T-cell (primary cell): ENCODE results near the gene ST7. TPM values are rescaled to one million over a fixed set of nuclear protein-coding genes. Genes with fewer than 3 reads are reported as not detected.

ENCODE experiments used
- ATAC-seq, 4 experiments: fragments of 200-7000 bp in 3 of 4; fragments of 150-1000 bp in 1 of 4; cut with Tn5 transposase; replicated peaks in 1 of 4; 1 replicate in 3 of 4; 2 replicates in 1 of 4; pipeline ENCODE4 v1.10.0; 2021; ENCODE audit warnings: moderate library complexity in 3 of 4, mild to moderate bottlenecking in 2 of 4, moderate number of reproducible peaks in 1 of 4
- CTCF ChIA-PET, 2 donors: fragments of 300-600 bp; sonication (Branson Sonifier 250); formaldehyde crosslinking; loops; one replicate each; lab custom pipeline; 2022; ENCODE audit warnings: antibody characterized with exemption in 2 of 2; lab: Charles Lee
- POLR2A ChIA-PET, 2 donors: fragments of 300-600 bp; sonication (Branson Sonifier 250); formaldehyde crosslinking; loops; one replicate each; lab custom pipeline; 2022; ENCODE audit warnings: antibody characterized with exemption in 2 of 2; lab: Charles Lee
- DNase-seq, 35 experiments: peaks; one replicate each; pipeline versions ENCODE4 v3.0.0 to v3.0.0-alpha.2; 2013 to 2023
- H3K27ac ChIP-seq: one replicate; pipeline ENCODE4 v1.5.1; 2013; ENCODE audit warnings: low read length
- H3K27me3 ChIP-seq, 2 experiments: replicated peaks in 1 of 2; 1 replicate in 1 of 2; 2 replicates in 1 of 2; pipeline versions ENCODE4 v1.6.1 to v1.7.0; 2013; ENCODE audit warnings: low read length in 1 of 2, mixed read lengths in 1 of 2; ENCODE audit not compliant: control insufficient read depth in 2 of 2, insufficient read depth in 2 of 2; ENCODE audit errors: extremely low read depth in 1 of 2
- H3K36me3 ChIP-seq, 2 donors: 1 replicate in 1 of 2; 2 replicates in 1 of 2; pipeline versions ENCODE4 v1.6.1 to v1.7.0; 2013; ENCODE audit warnings: low read length in 1 of 2; ENCODE audit not compliant: control insufficient read depth in 2 of 2, insufficient read depth in 1 of 2; ENCODE audit errors: extremely low read depth in 1 of 2
- H3K4me1 ChIP-seq, 2 experiments: 1 replicate in 1 of 2; 2 replicates in 1 of 2; pipeline versions ENCODE4 v1.6.1 to v1.7.0; 2013; ENCODE audit warnings: low read length in 2 of 2, mixed read lengths in 1 of 2; ENCODE audit not compliant: insufficient read depth in 2 of 2, control insufficient read depth in 1 of 2; ENCODE audit errors: extremely low read depth in 1 of 2
- H3K4me3 ChIP-seq, 2 donors: 1 replicate in 1 of 2; 2 replicates in 1 of 2; pipeline versions ENCODE4 v1.5.1 to v1.7.0; 2013; ENCODE audit warnings: mild to moderate bottlenecking in 2 of 2, low read length in 1 of 2, moderate library complexity in 1 of 2; ENCODE audit not compliant: control insufficient read depth in 1 of 2; ENCODE audit errors: extremely low read depth in 1 of 2
- H3K9me3 ChIP-seq: 2 replicates; pipeline ENCODE4 v1.7.0; 2013
- H3K27ac Mint-ChIP-seq, 2 donors: one replicate each; pipeline ENCODE4 v1.8.0; 2020 to 2021; ENCODE audit warnings: mild to moderate bottlenecking in 2 of 2, mixed read lengths in 2 of 2
- H3K27me3 Mint-ChIP-seq, 2 donors: one replicate each; pipeline ENCODE4 v1.8.0; 2021 to 2022; ENCODE audit warnings: mixed read lengths in 2 of 2
- H3K36me3 Mint-ChIP-seq: one replicate; pipeline ENCODE4 v1.8.0; 2021; ENCODE audit warnings: mixed read lengths
- H3K4me1 Mint-ChIP-seq, 3 donors: one replicate each; pipeline ENCODE4 v1.8.0; 2020 to 2022; ENCODE audit warnings: mixed read lengths in 3 of 3, mild to moderate bottlenecking in 1 of 3
- H3K4me3 Mint-ChIP-seq, 3 donors: one replicate each; pipeline ENCODE4 v1.8.0; 2020 to 2022; ENCODE audit warnings: mild to moderate bottlenecking in 3 of 3, mixed read lengths in 3 of 3, moderate library complexity in 3 of 3
- H3K9me3 Mint-ChIP-seq, 3 donors: one replicate each; pipeline ENCODE4 v1.8.0; 2020 to 2022; ENCODE audit warnings: mixed read lengths in 3 of 3
- WGBS: methylation state at CpG from one replicate; pipeline ENCODE4 v1.1.5; 2013; ENCODE audit warnings: missing lambda C conversion rate; ENCODE audit not compliant: insufficient coverage; 5-methylcytosine and 5-hydroxymethylcytosine counted together
- total RNA-seq, 35 experiments: library from RNA in 6 of 35; stranded (reverse) in 6 of 35; fragments of 120-200 nt in 1 of 35; gene quantifications; one replicate each; pipeline versions ENCODE4 v1.2.1 to v1.2.4 and lab custom pipeline; 2013 to 2026

The ST7 gene
- total RNA-seq, 5 donors from 2014 or later (not counting 1 experiment from before 2014, with no cell fraction given), result 3.3 to 6.1 (median 4.4) TPM

DNA sequence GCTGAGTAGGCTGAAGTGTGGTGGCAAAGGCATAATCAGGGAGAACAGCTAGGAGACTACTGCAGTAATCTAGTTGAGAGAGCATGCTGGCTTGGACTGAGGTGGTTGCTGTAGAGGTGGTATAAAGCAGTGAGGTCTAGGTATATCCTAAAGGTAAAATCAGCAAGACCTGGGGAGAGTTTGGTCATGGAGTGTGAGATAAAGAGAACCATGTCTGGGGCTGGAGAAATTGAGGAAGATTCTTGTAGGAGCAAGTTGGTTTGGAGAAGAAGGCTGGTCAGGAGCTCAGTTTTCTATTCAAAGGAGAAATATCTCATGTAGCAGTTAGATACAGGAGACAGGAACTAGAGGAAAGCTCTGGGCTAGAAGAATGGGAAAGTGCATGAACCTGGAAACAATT, 32.9 kb upstream of the ST7 start:
- no peak overlapping the region for H3K4me3 ChIP-seq
- no peaks in the 10 kb centered on the region for H3K27me3 Mint-ChIP-seq
- H3K4me1 ChIP-seq, result no peaks in the 10 kb centered on the region
- H3K9me3 ChIP-seq, result no peaks in the 10 kb centered on the region
- peaks cover 24% of the 10 kb centered on the region for H3K36me3 Mint-ChIP-seq
- POLR2A ChIA-PET, result no interaction called here
- no peaks in the 10 kb centered on the region for H3K27me3 ChIP-seq
- H3K27ac ChIP-seq, result no peak overlapping the region
- DNase-seq (no peak), ATAC-seq (no peak)
- H3K9me3 Mint-ChIP-seq, result no peaks in the 10 kb centered on the region
- peaks cover 6 to 19% of the 10 kb centered on the region in 2 donors for H3K36me3 ChIP-seq
- H3K4me1 Mint-ChIP-seq, result no peaks in the 10 kb centered on the region
- H3K27ac Mint-ChIP-seq, result no peak overlapping the region
- CTCF ChIA-PET, result interaction anchor here (0.6 to 1.5 kb wide), 3 partner anchors 12 to 205 kb away, joined by 3 to 4 read pairs (median 3); no protein-coding TSS in a partner anchor
- no peak overlapping the region for H3K4me3 Mint-ChIP-seq

DNA sequence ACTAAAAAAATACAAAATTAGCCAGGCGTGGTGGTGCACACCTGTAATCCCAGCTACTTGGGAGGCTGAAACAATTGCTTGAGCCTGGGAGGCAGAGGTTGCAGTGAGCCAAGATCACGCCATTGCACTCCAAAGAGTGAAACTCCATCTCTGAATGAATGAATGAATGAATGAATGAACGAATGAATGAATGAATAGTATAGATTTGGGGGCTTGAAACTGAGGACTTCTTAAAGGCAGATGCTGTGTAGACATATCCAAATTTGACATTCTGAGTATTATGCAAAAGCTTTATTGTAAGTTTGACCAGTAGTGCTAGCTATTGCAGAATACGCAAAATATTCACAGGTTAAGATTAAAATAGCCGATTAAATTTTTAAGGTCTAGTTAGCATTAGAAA, 30.8 kb upstream of the ST7 start:
- H3K9me3 ChIP-seq, result no peaks in the 10 kb centered on the region
- no peak overlapping the region for H3K27ac Mint-ChIP-seq
- H3K4me3 ChIP-seq, result no peak overlapping the region
- no peaks in the 10 kb centered on the region for H3K9me3 Mint-ChIP-seq
- no peak overlapping the region for H3K4me3 Mint-ChIP-seq
- no peaks in the 10 kb centered on the region for H3K4me1 ChIP-seq
- no peaks in the 10 kb centered on the region for H3K4me1 Mint-ChIP-seq
- peaks cover 18% of the 10 kb centered on the region for H3K36me3 Mint-ChIP-seq
- H3K27ac ChIP-seq, result no peak overlapping the region
- H3K27me3 Mint-ChIP-seq, result no peaks in the 10 kb centered on the region
- ATAC-seq (no peak), DNase-seq (no peak)
- H3K27me3 ChIP-seq, result no peaks in the 10 kb centered on the region
- ChIA-PET POLR2A (interaction anchor here in 1 of 2 donors (0.6 to 0.8 kb wide), 2 partner anchors 204 to 728 kb away, joined by 3 read pairs; no protein-coding TSS in a partner anchor), CTCF (no interaction called here)
- peaks cover 0 to 7% of the 10 kb centered on the region in 2 donors for H3K36me3 ChIP-seq
- 74% methylated on average over 4 of the region's 5 CpGs for WGBS

DNA sequence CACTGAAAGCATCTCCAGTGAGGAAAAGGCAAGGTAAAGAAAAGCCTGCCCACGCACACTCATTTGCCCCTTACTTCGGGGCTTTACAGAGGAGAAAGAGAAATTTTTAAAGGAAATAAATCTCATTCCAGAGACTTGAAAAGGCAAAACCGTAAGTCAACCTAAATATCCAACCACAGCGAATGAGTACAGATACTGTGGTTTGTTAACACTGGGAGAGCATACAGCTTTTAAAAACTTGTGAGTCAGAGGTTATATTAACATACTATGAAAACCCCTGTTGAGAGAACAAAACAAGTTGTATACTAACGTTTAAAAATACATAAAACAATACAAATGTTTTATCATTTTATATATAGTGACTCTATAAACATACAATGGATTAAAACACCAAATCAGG, 28.6 kb upstream of the ST7 start:
- ChIA-PET CTCF (interaction anchor here (0.7 to 1.0 kb wide), 3 partner anchors 8 to 28 kb away, joined by 3 to 4 read pairs (median 3); no protein-coding TSS in a partner anchor), POLR2A (no interaction called here)
- Mint-ChIP-seq H3K4me1 (no peaks in the 10 kb centered on the region), H3K36me3 (peaks cover 7% of the 10 kb centered on the region), H3K9me3 (no peaks in the 10 kb centered on the region), H3K4me3 (no peak overlapping the region), H3K27ac (no peak overlapping the region), H3K27me3 (no peaks in the 10 kb centered on the region)
- no CpG with 5 or more reads among the region's 5 CpGs for WGBS
- Histone ChIP-seq H3K27me3 (no peaks in the 10 kb centered on the region), H3K9me3 (no peaks in the 10 kb centered on the region), H3K4me3 (no peak overlapping the region), H3K27ac (no peak overlapping the region), H3K36me3 (no peaks in the 10 kb centered on the region), H3K4me1 (no peaks in the 10 kb centered on the region)
- DNase-seq (no peak), ATAC-seq (no peak)

DNA sequence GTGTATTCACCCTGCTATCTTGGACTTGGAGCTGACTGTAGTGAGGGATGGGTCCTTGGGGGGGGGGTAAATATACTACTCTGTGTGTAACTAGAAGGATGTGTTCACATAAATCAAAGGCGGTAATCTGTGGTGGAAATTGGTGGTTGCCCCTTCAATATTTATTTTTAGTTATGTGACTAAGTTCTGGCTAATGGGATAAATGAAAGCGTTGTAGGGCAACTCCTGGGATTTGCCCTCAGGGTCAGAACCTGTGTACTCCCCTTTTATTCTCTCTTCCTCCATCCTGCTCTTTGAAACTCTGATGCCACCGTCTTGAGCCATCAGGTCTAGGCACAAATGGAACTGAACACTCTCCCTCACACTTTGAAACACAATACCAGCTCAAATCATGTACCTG, 24.3 kb upstream of the ST7 start:
- peaks cover 0 to 4% of the 10 kb centered on the region in 2 experiments for H3K4me1 ChIP-seq
- WGBS, result 67% methylated on average over 1 of the region's 3 CpGs

DNA sequence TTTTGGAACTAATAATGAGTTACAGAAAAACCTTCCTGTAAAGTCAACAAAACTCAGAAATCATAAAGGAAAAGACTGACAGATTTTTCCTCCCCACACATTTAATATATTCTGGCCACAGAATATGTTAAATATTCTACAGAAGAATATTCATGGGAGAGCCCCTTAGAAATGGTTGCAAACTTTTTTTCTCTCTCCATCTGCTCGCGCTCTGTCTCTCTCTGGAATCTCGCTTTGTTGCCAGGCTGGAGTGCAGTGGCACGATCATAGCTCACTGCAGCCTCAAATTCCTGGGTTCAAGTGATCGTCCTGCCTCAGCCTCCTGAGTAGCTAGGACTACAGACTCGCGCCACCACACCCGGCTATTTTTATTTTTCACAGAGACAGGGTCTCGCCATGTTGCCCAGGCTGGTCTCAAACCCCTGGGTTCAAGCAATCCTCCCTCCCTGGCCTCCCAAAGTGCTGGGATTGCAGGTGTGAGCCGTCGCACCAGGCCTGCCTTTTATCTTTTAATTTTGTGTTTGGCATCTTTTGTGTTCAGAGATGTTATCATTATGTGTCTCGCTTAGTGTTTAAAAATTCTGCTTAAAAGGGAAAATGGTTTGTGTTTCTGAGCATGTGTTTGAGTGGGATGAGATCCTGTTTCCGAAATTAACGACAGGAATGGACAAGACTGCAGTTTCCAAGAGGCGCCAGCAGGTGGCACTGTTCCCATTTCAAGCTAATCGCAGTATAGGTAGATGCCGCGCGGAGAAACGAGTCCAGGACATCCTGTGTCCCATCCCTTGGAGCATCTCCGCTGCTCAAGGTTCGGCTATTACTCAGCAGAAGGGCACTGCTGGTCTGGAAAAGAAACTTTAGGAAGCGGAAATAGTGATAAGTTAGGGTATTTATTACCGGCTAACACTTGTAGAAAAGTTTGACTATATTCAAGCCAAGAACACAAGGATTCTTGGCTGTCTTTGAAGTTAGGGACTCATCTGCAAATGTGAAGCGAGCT, 23.1 kb upstream of the ST7 start:
- H3K27ac Mint-ChIP-seq, result no peak overlapping the region
- Histone ChIP-seq H3K36me3 (no peaks in the 10 kb centered on the region), H3K27ac (no peak overlapping the region), H3K27me3 (peaks cover 0 to 4% of the 10 kb centered on the region in 2 experiments), H3K4me3 (no peak overlapping the region), H3K4me1 (peaks cover 0 to 4% of the 10 kb centered on the region in 2 experiments), H3K9me3 (no peaks in the 10 kb centered on the region)
- ChIA-PET CTCF (interaction anchor here (0.6 to 6.1 kb wide), 15 partner anchors 22 to 1224 kb away, joined by 3 to 84 read pairs (median 4); no protein-coding TSS in a partner anchor), POLR2A (no interaction called here)
- 29% methylated on average over 15 of the region's 25 CpGs for WGBS
- peaks cover 1 to 4% of the 10 kb centered on the region in 2 donors for H3K27me3 Mint-ChIP-seq
- no peaks in the 10 kb centered on the region for H3K9me3 Mint-ChIP-seq
- no peak overlapping the region for H3K4me3 Mint-ChIP-seq
- H3K36me3 Mint-ChIP-seq, result no peaks in the 10 kb centered on the region
- H3K4me1 Mint-ChIP-seq, result peaks cover 3 to 11% (median 7%) of the 10 kb centered on the region in 3 donors
- ATAC-seq (peak; percentile 81 to 87 (median 84)), DNase-seq (peak; percentile 34 to 85 (median 68))

More for the DNA sequence above, 24.3 kb upstream of the ST7 start:
- no peak overlapping the region for H3K4me3 ChIP-seq
- no peak overlapping the region for H3K27ac ChIP-seq
- no peak overlapping the region for H3K27ac Mint-ChIP-seq
- DNase-seq (no peak), ATAC-seq (no peak)
- ChIA-PET POLR2A (no interaction called here), CTCF (interaction anchor here (0.7 to 6.1 kb wide), 15 partner anchors 11 to 202 kb away, joined by 3 to 84 read pairs (median 4); no protein-coding TSS in a partner anchor)
- H3K27me3 Mint-ChIP-seq, result peaks cover 0 to 1% of the 10 kb centered on the region in 2 donors
- H3K9me3 Mint-ChIP-seq, result no peaks in the 10 kb centered on the region
- no peaks in the 10 kb centered on the region for H3K36me3 Mint-ChIP-seq
- peaks cover 0 to 4% of the 10 kb centered on the region in 2 experiments for H3K27me3 ChIP-seq
- H3K4me3 Mint-ChIP-seq, result no peak overlapping the region
- H3K4me1 Mint-ChIP-seq, result peaks cover 3 to 11% (median 7%) of the 10 kb centered on the region in 3 donors
- H3K9me3 ChIP-seq, result no peaks in the 10 kb centered on the region
- no peaks in the 10 kb centered on the region for H3K36me3 ChIP-seq

DNA sequence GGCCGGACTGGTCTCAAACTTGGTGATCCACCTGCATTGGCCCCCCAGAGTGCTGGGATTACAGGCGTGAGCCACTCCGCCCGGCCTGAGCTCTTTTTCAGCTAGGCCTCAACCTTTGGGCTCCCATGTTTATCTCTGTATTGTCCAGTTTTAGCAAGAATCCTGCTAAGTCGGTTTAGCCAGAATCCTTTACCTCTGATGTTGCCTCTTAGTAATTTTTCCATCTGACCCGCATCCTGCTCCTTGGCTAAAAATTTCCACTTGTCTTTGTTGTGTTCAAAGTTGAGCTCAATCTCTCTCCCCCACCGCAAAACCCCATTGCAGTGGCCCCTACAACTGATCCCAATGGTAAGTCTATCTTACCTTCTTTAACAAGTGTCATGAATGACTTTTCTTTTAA, 20.7 kb upstream of the ST7 start:
- POLR2A ChIA-PET, result interaction anchor here (0.6 to 0.7 kb wide), 2 partner anchors 40 to 195 kb away, joined by 3 to 5 read pairs; no protein-coding TSS in a partner anchor
- 87% methylated on average over 7 of the region's 7 CpGs for WGBS
- peaks cover 0 to 4% of the 10 kb centered on the region in 2 experiments for H3K4me1 ChIP-seq

More for the DNA sequence above, 20.7 kb upstream of the ST7 start:
- ATAC-seq, result no peak
- no peaks in the 10 kb centered on the region for H3K36me3 ChIP-seq
- H3K4me3 ChIP-seq, result no peak overlapping the region
- Mint-ChIP-seq H3K27ac (no peak overlapping the region), H3K9me3 (no peaks in the 10 kb centered on the region), H3K36me3 (no peaks in the 10 kb centered on the region), H3K27me3 (peaks cover 15% of the 10 kb centered on the region in 2 donors), H3K4me1 (peaks cover 3 to 11% (median 7%) of the 10 kb centered on the region in 3 donors), H3K4me3 (no peak overlapping the region)
- H3K27ac ChIP-seq, result no peak overlapping the region
- no peak for DNase-seq
- CTCF ChIA-PET, result interaction anchor here (0.6 to 6.1 kb wide), 21 partner anchors 8 to 737 kb away, joined by 3 to 84 read pairs (median 4); no protein-coding TSS in a partner anchor
- H3K27me3 ChIP-seq, result peaks cover 0 to 7% of the 10 kb centered on the region in 2 experiments
- no peaks in the 10 kb centered on the region for H3K9me3 ChIP-seq
